GM18526 (cell line): ENCODE measurements around the gene SIX1.

Source experiments
- POLR2A ChIP-seq: IDR thresholded peaks from 3 replicates; pipeline ENCODE4 v1.6.1; 2011; ENCODE audit not compliant: insufficient read length; ENCODE audit errors: extremely low read depth

The SIX1 gene

DNA sequence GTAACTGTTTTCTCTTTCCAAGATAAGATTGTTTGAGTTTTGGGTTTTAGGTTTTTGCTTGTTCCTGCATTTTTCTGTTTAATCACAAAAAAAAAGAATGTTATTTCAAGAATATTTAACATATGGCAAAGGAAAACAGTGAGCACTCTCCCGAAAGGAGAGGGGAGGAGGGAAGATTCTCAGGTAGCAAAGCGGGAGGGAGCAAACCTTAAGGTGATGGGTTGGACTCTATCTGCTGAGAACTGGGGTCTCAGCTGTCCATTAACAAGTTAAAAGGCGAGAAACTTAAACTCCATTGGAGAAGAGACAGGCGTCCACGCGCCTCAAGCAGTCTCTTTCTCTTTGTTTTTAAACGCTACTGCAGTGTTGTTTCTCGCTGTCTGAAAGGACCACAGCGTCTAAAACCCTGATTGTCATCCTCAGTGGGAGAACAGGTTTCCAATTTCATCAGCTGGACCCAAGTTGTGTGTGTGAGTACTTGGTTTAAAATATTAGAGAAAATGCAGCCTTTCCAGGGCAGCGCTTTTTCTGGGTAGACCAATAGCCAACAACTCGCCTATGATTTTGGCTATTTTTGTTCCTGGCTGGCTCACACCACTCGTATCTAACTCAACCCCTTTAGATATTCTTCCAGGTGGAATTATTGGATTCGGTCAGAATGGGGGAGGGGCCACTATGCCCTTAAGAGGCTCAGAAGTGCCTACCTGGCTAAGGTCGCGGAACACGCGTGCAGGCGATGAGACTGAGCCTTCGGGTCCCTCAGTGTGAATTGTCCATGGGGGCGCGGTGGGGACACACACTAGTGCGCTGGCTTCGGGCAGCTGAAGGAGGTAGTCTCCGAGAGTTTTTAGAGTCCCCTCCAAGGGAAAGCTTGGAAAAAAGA, 8.2 kb downstream of the SIX1 start:
- no peak for TF ChIP-seq POLR2A

DNA sequence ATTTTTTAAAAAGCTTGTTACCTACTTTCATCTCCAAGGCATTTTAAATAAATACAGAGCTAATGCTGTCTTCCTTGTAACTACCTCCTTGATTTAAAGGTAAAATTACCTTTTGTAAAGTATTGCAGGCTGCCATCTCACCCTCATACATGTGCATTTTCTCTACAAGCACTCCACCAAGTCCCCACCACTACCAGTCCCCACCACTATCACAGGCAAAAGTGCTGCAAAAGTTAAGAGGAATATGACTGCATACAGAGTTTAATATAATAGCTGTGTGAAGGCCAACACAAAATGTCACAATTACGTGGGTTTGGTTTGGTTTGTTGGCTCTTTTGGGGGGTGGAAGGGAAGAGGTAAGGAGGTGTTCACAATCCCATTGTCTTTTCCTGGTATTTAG, 9.6 kb downstream of the SIX1 start:
- TF ChIP-seq POLR2A, result no peak

- TF ChIP-seq POLR2A, result no peak
Measured at GRCh38 chr14:60637479-60638315, 11.6 kb downstream of the SIX1 start.

DNA sequence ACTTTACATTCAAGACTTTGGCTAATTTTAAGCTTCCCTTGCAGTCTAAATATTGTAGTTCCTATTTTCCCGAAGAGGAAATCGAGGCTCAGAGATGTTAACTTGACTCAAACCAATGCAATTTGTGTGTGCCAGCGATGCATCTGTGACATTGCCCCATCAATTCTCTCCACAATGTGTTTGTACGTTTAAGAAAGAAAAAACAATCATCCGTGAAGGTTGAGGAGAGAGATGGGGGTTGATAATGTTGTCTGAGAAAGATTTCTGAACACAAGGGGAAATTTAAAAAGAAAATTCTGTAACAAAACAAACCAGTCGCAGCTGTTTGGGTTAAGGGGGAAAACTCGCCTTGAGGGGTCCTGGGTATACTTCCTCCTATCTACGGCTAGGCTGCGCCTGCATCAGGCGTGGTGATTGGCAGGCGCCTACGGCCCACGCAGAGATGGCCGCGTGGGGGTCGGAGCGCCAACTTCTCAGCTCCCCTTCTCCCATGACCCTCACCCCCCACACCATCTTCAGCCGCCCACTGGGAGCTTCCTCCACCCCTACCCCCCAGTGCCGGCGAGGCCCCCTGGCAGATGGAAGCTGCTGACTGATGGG, 12.3 kb downstream of the SIX1 start:
- no peak for TF ChIP-seq POLR2A

- TF ChIP-seq POLR2A, result no peak
Measured at GRCh38 chr14:60634153-60634552, 15.1 kb downstream of the SIX1 start.

DNA sequence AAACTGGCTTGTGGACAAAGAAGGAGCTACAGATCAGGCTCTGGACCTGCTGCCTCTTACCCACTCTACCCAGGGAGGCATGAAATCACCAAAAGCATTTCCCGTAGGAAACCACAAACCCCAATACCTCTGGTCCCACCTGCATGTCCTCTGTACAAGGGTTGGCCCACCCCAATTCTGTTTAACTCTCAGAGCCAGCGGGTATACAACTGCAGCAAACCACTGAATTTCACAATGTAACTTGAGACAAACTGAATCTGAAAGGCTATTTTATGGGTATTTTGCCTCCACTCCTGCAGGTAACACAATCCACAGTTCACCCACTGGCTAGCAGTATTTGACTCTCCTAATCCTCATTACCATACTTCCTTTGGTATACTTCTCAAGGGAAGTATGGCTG, 16.5 kb downstream of the SIX1 start:
- no peak for TF ChIP-seq POLR2A

- no peak for TF ChIP-seq POLR2A
Measured at GRCh38 chr14:60632257-60632656, 17.0 kb downstream of the SIX1 start.

DNA sequence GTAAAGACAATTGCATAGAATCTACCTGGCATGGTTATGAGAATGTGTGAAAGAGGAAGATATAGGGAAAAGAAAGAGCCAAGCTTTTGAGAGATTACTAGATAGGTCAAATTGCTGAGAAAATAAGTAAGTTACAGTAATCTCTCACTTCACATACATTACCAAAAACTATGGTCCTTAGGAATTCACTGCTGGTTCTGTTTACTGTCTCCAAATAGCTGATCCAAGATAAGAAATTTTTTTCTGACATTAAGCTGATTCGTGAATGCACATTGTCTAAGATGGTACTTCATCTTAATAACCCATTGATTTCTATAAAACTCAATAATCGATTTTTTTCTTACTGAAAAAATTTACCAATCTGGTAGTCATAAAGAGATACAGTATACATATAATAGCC, 17.4 kb downstream of the SIX1 start:
- TF ChIP-seq POLR2A, result no peak

DNA sequence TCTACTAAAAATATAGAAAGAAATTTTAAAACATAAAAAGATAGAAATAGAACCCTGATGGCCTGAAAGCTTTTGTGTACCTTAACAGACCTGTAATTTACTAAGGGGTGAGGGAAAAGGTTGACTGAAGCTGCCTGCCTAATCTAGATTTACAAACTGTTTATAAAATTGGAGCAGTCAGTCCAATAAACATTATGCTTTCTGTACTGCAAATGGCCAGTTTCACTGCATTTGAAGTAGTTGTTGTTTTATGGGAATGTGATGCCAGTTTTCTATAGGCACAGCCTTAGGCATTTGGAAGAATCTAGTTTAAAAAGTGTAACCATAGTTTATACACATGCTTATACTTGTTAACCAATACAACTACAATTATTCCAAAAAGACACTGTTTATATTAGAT, 19.1 kb downstream of the SIX1 start:
- no peak for TF ChIP-seq POLR2A

GRCh38 chr14:60628892-60629291, 20.4 kb downstream of the SIX1 start:
- no peak for TF ChIP-seq POLR2A

DNA sequence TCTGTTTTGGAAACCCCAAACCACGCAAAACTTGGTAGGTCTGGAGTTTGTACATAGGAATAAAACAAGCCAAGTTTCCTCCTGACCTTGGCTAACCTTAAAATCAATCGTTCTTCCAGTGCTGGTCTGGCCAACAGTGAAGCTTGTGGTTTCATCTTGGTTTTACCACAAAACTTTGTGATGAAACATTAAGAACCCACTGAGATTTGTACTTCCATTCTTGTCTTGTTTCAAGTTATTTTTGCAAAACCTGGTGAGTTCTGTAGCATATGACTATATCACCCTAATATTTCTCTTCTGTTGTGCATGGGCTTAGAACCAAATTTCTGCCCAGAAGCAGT, 26.4 kb downstream of the SIX1 start:
- no peak for TF ChIP-seq POLR2A

DNA sequence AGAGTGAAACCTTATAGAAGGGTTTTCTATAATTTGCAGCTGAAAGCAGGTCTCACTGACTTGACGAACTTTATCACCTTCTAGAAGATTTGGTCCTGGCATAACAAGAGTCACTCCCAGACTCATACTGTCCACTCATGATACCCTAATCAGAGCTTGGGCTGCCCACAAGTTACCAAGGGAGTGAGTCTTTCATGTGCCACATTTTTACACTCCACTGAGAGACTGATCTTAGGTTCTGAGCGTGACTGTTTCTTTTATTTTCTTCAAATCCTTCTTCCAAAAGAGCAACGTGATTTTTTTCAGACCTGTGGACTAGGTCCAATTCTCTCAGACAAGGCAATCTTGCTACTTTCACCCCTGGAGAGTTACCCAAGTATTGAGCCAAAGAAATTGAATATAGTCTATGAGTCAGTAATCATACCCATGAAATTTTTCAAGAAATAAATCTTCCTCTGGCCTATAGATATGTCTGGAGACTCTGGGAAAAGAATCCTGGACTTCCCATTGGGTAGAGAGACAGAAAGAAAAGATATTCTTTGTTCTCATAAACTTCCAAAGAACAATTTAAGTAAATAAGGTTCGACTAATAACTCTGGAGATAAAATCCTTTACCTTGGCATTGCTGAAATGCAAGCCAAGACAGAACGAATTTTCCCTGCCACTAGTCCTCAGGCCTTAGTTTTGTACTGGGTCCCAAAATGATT, 26.9 kb downstream of the SIX1 start:
- TF ChIP-seq POLR2A, result no peak

DNA sequence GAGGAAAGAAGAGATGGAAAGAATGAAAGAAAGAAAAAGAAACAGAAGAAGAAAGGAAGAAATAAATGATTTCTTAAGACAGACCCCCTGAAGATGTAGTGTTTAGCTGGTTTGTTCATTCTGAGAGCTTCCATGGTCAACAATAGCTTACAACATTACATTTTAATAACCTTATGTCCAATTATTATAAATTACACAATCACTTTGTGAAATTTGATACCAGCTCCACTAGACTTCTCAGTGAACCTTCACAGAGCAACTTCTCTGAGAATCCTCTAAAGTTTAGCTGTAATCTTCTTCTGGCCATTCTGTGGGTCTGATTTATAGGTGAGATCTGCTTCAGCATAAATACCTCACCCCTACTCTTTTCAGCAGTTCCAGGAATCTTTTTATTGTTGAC, 27.9 kb downstream of the SIX1 start:
- TF ChIP-seq POLR2A, result no peak

- TF ChIP-seq POLR2A, result no peak
Measured at GRCh38 chr14:60618241-60618640, 31.0 kb downstream of the SIX1 start.

DNA sequence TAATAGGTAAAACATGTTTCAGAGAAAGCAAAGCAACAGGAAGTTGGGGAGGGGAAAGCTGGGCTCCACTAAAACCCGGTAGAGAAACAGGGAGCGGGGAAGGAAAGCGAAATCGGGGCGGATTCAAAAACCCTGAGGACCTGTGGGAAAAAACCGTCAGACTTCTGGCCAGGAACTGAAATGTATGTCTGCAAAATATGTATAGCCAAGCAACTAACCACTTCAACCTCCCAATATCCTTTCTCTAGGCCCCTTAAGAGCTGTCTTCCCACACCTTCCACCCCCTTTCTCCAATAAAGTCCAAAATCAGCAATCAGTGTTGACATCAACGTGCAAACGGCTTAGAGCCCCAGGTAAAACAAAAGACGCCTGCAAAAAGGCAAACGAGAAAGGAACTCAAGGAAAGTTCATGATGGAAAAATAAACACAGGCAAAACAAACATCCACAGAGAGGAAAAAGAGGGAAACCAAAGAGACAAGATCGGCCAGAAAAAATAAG, 32.8 kb downstream of the SIX1 start:
- no peak for TF ChIP-seq POLR2A
